Thyroid gland (tissue), 4 donors: ENCODE data around the gene HLA-DQB1.

Experiments used
- CTCF ChIP-seq, 6 experiments: fragments of 200-600 bp in 3 of 6; fragments of 450-650 bp in 3 of 6; sonication (generic) in 3 of 6; IDR thresholded peaks; one replicate each; pipeline ENCODE4 v1.5.1; 2016 to 2019; ENCODE audit warnings: antibody characterized with exemption in 6 of 6, mild to moderate bottlenecking in 2 of 6, inconsistent platforms in 1 of 6, moderate library complexity in 1 of 6
- POLR2A ChIP-seq, 2 donors: fragments of 450-650 bp; IDR thresholded peaks; one replicate each; pipeline ENCODE4 v1.6.1; 2017; ENCODE audit warnings: antibody characterized with exemption in 2 of 2, mild to moderate bottlenecking in 2 of 2, moderate library complexity in 1 of 2

DNA sequence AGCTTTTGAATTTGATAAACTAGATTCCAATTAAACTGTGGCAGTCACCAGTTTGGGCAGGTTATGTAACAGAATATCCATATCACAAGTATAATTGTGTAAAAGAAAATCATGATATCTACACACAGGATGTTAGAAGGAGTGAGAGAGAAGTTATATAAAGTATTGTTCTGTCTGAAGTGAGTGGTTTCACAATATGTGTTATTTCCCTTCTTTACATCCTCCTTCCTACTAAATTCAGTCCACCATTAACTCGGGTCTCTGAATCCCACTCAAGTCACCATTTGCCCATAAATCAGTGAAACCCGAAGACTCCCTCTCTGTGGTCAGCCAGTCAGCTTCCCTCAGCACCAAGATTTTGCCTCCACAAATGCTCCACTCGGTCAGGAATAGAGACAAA, 796 bp downstream of the HLA-DQB1 start:
- TF ChIP-seq CTCF (IDR thresholded peaks at IDR 0.05) (no peak), POLR2A (IDR thresholded peaks at IDR 0.05) (no peak)
